Spinal cord (tissue), 10 donors: Measurements from ENCODE around the gene CDYL. TPM values are rescaled to one million over a fixed set of nuclear protein-coding genes. Genes with fewer than 3 reads are reported as not detected.

Experiments used
- DNase-seq, 6 donors: peaks; one replicate each; pipeline versions ENCODE4 v3.0.0 to v3.0.0-alpha.2; 2013 to 2015; ENCODE audit warnings: low spot score in 6 of 6, low read depth in 4 of 6
- H3K27ac ChIP-seq: one replicate; pipeline ENCODE4 v1.5.1; 2013; ENCODE audit warnings: low read depth, low read length, control low read depth
- H3K27me3 ChIP-seq: one replicate; pipeline ENCODE4 v1.6.1; 2013; ENCODE audit warnings: low read length; ENCODE audit not compliant: control insufficient read depth, insufficient read depth
- H3K36me3 ChIP-seq: one replicate; pipeline ENCODE4 v1.6.1; 2013; ENCODE audit warnings: low read length; ENCODE audit not compliant: control insufficient read depth, insufficient read depth
- H3K4me1 ChIP-seq: one replicate; pipeline ENCODE4 v1.6.1; 2013; ENCODE audit warnings: low read length; ENCODE audit not compliant: control insufficient read depth, insufficient read depth
- H3K4me3 ChIP-seq: one replicate; pipeline ENCODE4 v1.5.1; 2013; ENCODE audit warnings: low read depth, low read length, control low read depth
- H3K9me3 ChIP-seq: one replicate; pipeline ENCODE4 v1.6.1; 2013; ENCODE audit warnings: low read length; ENCODE audit not compliant: control insufficient read depth, insufficient read depth
- WGBS: methylation state at CpG from one replicate; pipeline ENCODE4 v1.1.5; 2013; ENCODE audit warnings: missing lambda C conversion rate; ENCODE audit not compliant: insufficient coverage; 5-methylcytosine and 5-hydroxymethylcytosine counted together
- polyA plus RNA-seq, 2 donors: library from polyadenylated mRNA; unstranded; fragments of 120-200 nt; gene quantifications; one replicate each; pipeline ENCODE4 v1.2.1, GENCODE V29; 2013; ENCODE audit not compliant: insufficient read length in 2 of 2
- total RNA-seq, 2 donors: library from RNA; depleted of rRNA in 1 of 2; stranded (reverse); fragments of 120-200 nt in 1 of 2; fragments of >200 nt in 1 of 2; gene quantifications; one replicate each; pipeline versions ENCODE4 v1.2.3 to v1.2.4, GENCODE V29; 2013 to 2014
- donor health status: healthy.

The CDYL gene
- total and polyA plus RNA-seq, 4 donors, result 15.4 to 51.7 (median 28.9) TPM

DNA sequence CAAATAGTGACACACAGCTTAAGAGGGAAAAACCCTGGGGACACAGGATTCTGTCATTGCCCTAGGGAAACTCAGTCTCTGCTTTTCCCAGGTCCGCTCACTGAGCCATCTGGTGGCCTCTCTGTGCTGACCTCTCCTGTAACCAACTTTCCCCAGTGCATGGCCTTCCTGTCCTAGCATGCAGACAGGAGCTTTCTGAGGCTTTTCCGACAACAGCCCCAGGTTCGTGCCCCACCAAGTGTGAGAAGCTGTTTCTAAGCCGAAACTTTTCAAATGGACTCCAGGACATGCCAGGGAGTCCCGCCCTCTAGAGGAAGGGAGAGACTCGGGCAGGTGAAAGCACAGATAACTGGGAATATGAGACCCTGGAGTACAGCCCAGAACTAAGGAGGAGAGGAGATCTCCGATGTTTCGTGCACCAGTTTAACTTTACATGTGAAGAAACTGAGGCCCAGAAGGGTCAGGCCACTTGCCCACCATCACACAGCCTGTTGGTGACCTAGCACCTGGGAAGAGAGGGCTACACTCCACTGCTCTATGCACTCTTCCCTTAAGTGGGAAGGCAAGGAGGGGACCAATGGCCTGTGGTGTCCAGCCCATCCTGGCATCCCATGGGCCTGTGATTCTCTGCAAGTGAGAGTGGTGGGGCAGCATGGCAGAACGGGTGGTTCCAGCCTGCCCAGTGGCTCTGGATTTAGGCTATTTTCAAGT lies 181.5 kb downstream of the CDYL start:
- Histone ChIP-seq H3K4me3 (no peak overlapping the region), H3K4me1 (no peaks in the 10 kb centered on the region), H3K27ac (no peak overlapping the region), H3K27me3 (no peaks in the 10 kb centered on the region), H3K36me3 (peaks cover 10% of the 10 kb centered on the region), H3K9me3 (no peaks in the 10 kb centered on the region)
- 52% methylated on average over 7 of the region's 9 CpGs for WGBS
- no peak for DNase-seq

- no peaks in the 10 kb centered on the region for H3K4me1 ChIP-seq
- H3K27me3 ChIP-seq, result no peaks in the 10 kb centered on the region
- H3K4me3 ChIP-seq, result no peak overlapping the region
- no peaks in the 10 kb centered on the region for H3K9me3 ChIP-seq
- H3K36me3 ChIP-seq, result peaks cover 3% of the 10 kb centered on the region
- DNase-seq, result no peak
- WGBS, result 100% methylated on average over 1 of the region's 3 CpGs
- no peak overlapping the region for H3K27ac ChIP-seq
These were observed 182.4 kb downstream of the CDYL start for GRCh38 chr6:4958624-4959023.

DNA sequence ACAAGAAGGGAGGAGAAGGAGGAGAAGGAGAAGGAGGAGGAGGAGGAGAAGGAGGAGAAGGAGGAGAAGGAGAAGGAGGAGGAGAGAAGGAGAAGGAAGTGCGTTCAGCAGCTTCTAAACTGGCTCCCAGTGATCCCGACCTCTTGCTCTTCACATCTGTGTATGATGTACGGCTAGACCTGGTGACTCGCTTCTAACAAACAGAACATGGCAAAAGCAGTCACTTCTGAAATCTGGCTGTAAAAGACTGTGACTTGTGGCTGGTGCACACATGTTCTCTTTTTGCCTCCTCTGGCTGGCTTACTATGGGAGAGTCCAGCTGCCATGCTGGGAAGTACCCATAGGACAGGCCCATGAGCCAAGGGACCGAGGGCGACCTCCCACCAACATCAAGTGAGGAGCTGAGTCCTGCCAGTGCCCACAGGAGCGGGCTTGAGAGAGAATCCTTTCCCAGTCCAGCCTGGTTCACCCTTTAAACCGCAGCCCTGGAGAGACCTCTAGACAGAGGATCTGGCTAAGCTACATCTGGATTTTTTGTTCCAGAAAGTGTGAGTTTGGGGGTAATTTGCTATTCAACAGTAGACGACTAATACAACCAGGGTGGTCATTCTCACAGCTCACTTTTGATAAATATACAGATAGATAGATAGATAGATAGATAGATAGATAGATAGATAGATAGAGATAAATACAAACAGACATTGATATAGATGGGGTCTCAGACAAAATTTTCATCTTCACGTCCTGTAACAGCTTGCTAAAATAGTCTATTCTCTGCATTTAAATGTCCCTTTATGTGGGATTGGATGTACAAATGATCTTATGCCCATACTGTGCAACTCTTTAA lies 185.3 kb downstream of the CDYL start:
- Histone ChIP-seq H3K4me1 (no peaks in the 10 kb centered on the region), H3K27me3 (no peaks in the 10 kb centered on the region), H3K9me3 (no peaks in the 10 kb centered on the region), H3K27ac (no peak overlapping the region), H3K4me3 (no peak overlapping the region), H3K36me3 (no peaks in the 10 kb centered on the region)
- WGBS, result 85% methylated on average over 6 of the region's 10 CpGs
- no peak for DNase-seq

GRCh38 chr6:4962905-4963304 lies 186.7 kb downstream of the CDYL start:
- no CpG with 5 or more reads among the region's 2 CpGs for WGBS
- H3K4me3 ChIP-seq, result no peak overlapping the region
- no peaks in the 10 kb centered on the region for H3K9me3 ChIP-seq
- H3K4me1 ChIP-seq, result no peaks in the 10 kb centered on the region
- no peaks in the 10 kb centered on the region for H3K27me3 ChIP-seq
- H3K36me3 ChIP-seq, result no peaks in the 10 kb centered on the region
- H3K27ac ChIP-seq, result no peak overlapping the region
- DNase-seq, result no peak

- H3K9me3 ChIP-seq, result no peaks in the 10 kb centered on the region
- H3K27ac ChIP-seq, result no peak overlapping the region
- no peaks in the 10 kb centered on the region for H3K36me3 ChIP-seq
- H3K4me3 ChIP-seq, result no peak overlapping the region
- DNase-seq, result no peak
- 70% methylated on average over 16 of the region's 22 CpGs for WGBS
- no peaks in the 10 kb centered on the region for H3K27me3 ChIP-seq
- no peaks in the 10 kb centered on the region for H3K4me1 ChIP-seq
These were observed 188.7 kb downstream of the CDYL start for GRCh38 chr6:4964675-4965561.

- Histone ChIP-seq H3K4me1 (no peaks in the 10 kb centered on the region), H3K27ac (no peak overlapping the region), H3K4me3 (no peak overlapping the region), H3K36me3 (no peaks in the 10 kb centered on the region), H3K27me3 (no peaks in the 10 kb centered on the region), H3K9me3 (no peaks in the 10 kb centered on the region)
- DNase-seq, result no peak
- WGBS, result 78% methylated on average over 3 of the region's 8 CpGs
These were observed 189.6 kb downstream of the CDYL start for GRCh38 chr6:4965562-4966389.

DNA sequence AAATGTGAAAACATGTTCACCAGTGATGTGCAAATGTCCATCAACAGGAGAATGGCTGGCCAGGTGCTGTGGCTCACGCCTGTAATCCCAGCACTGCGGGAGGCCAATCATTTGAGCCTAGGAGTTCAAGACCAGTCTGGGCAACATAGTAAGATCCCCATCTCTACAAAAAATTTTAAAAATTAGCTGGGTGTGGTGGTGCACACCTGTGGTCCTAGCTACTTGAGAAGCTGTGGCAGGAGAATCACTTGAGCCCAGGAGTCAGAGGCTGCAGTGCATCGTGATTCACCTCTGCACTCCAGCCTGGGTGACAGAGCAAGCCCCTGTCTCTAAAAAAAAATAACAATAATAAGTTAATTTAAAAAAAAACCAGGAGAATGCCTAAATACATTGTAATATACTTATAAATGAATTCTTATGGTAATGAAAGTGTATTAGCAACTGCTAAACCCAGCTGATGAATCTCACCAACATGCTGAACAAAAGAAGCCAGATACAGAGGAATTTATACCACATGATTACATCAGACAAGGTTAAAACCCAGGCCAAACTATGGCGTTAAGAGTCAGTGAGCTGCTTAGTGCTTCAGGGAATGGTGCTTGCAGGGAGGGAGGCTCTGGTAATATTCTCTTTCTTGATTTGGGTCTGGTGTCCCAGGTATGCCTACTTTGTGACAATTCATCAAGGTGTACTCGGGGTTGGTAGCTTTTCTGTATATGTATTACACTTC lies 191.3 kb downstream of the CDYL start:
- Histone ChIP-seq H3K4me1 (no peaks in the 10 kb centered on the region), H3K27me3 (no peaks in the 10 kb centered on the region), H3K36me3 (no peaks in the 10 kb centered on the region), H3K27ac (no peak overlapping the region), H3K4me3 (no peak overlapping the region), H3K9me3 (no peaks in the 10 kb centered on the region)
- WGBS, result 50% methylated on average over 1 of the region's 5 CpGs
- no peak for DNase-seq

GRCh38 chr6:4969609-4970285 lies 193.5 kb downstream of the CDYL start:
- Histone ChIP-seq H3K27ac (no peak overlapping the region), H3K27me3 (no peaks in the 10 kb centered on the region), H3K4me1 (peaks cover 14% of the 10 kb centered on the region), H3K9me3 (no peaks in the 10 kb centered on the region), H3K4me3 (no peak overlapping the region), H3K36me3 (no peaks in the 10 kb centered on the region)
- 100% methylated on average over 3 of the region's 8 CpGs for WGBS
- DNase-seq, result no peak
